Small intestine (tissue), 7 donors: Measurements from ENCODE around the gene GABRE. TPM values are rescaled to one million over a fixed set of nuclear protein-coding genes. Genes with fewer than 3 reads are reported as not detected.

Experiments used
- DNase-seq, 2 donors: peaks; one replicate each; pipeline versions ENCODE4 v3.0.0 to v3.0.0-alpha.2; 2013
- FAIRE-seq: peaks from 2 replicates; lab custom pipeline; 2012; peaks lifted over from hg19 to GRCh38; lab: Jason Lieb, UNC
- H3K27ac ChIP-seq, 3 donors: one replicate each; pipeline ENCODE4 v1.5.1; 2013; ENCODE audit warnings: low read length in 2 of 3, mild to moderate bottlenecking in 2 of 3, control low read depth in 1 of 3, inconsistent platforms in 1 of 3, low read depth in 1 of 3, moderate library complexity in 1 of 3
- H3K27me3 ChIP-seq, 3 donors: one replicate each; pipeline ENCODE4 v1.6.1; 2013; ENCODE audit warnings: low read length in 3 of 3, inconsistent platforms in 1 of 3; ENCODE audit not compliant: control insufficient read depth in 3 of 3, insufficient read depth in 3 of 3
- H3K36me3 ChIP-seq, 3 donors: one replicate each; pipeline ENCODE4 v1.6.1; 2013; ENCODE audit warnings: low read length in 3 of 3, inconsistent platforms in 1 of 3, low read depth in 1 of 3, mild to moderate bottlenecking in 1 of 3, moderate library complexity in 1 of 3; ENCODE audit not compliant: control insufficient read depth in 3 of 3, insufficient read depth in 2 of 3
- H3K4me1 ChIP-seq, 3 donors: one replicate each; pipeline ENCODE4 v1.6.1; 2013; ENCODE audit warnings: low read length in 2 of 3, inconsistent platforms in 1 of 3, low read depth in 1 of 3, mild to moderate bottlenecking in 1 of 3, moderate library complexity in 1 of 3; ENCODE audit not compliant: control insufficient read depth in 3 of 3, insufficient read depth in 2 of 3
- H3K4me3 ChIP-seq, 3 donors: one replicate each; pipeline ENCODE4 v1.5.1; 2013; ENCODE audit warnings: low read length in 3 of 3, control low read depth in 1 of 3, inconsistent platforms in 1 of 3, low read depth in 1 of 3, mild to moderate bottlenecking in 1 of 3, moderate library complexity in 1 of 3
- H3K9me3 ChIP-seq, 2 donors: one replicate each; pipeline ENCODE4 v1.6.1; 2013; ENCODE audit warnings: low read depth in 1 of 2, low read length in 1 of 2; ENCODE audit not compliant: control insufficient read depth in 2 of 2, insufficient read depth in 1 of 2
- WGBS, 3 donors: extraction: QIAGEN DNeasy Blood & Tissue Kit; methylation state at CpG; one replicate each; pipeline ENCODE4 v1.1.7; 2013; 5-methylcytosine and 5-hydroxymethylcytosine counted together
- polyA plus RNA-seq, 4 donors: library from polyadenylated mRNA; stranded (reverse) in 3 of 4; unstranded in 1 of 4; fragments of 200-250 nt in 3 of 4; fragments of 120-200 nt in 1 of 4; gene quantifications; one replicate each; pipeline versions ENCODE4 v1.2.1 to v1.2.3, GENCODE V29; 2013
- donor health status: healthy with polysubstance abuse.
- donor health status: control.
- donor health status: control.
- donor health status: Bipolar disorder and iron deficiency.
- donor health status: healthy.

The GABRE gene
- polyA plus RNA-seq, 4 donors: 4.8 to 47.6 (median 23.8) TPM

GRCh38 chrX:151970027-151970426 is 4.4 kb downstream of the GABRE start:
- Histone ChIP-seq H3K9me3 (peaks cover 0 to 3% of the 10 kb centered on the region in 2 donors), H3K36me3 (peaks cover 0 to 9% (median 0%) of the 10 kb centered on the region in 3 donors), H3K4me1 (no peaks in the 10 kb centered on the region), H3K27me3 (no peaks in the 10 kb centered on the region), H3K27ac (no peak overlapping the region), H3K4me3 (no peak overlapping the region)
- 62 to 85% (median 78%) methylated on average over 7 of the region's 7 CpGs for WGBS, 3 donors
- DNase-seq (no peak), FAIRE-seq (no peak)

GRCh38 chrX:151966236-151966635 is 8.2 kb downstream of the GABRE start:
- WGBS, 3 donors: 85 to 96% (median 92%) methylated on average over 6 of the region's 6 CpGs
- no peaks in the 10 kb centered on the region for H3K27me3 ChIP-seq
- no peak overlapping the region for H3K4me3 ChIP-seq
- H3K36me3 ChIP-seq: peaks cover 0 to 13% (median 0%) of the 10 kb centered on the region in 3 donors
- H3K9me3 ChIP-seq: peaks cover 0 to 3% of the 10 kb centered on the region in 2 donors
- FAIRE-seq (no peak), DNase-seq (no peak)
- no peaks in the 10 kb centered on the region for H3K4me1 ChIP-seq
- H3K27ac ChIP-seq: no peak overlapping the region

DNA sequence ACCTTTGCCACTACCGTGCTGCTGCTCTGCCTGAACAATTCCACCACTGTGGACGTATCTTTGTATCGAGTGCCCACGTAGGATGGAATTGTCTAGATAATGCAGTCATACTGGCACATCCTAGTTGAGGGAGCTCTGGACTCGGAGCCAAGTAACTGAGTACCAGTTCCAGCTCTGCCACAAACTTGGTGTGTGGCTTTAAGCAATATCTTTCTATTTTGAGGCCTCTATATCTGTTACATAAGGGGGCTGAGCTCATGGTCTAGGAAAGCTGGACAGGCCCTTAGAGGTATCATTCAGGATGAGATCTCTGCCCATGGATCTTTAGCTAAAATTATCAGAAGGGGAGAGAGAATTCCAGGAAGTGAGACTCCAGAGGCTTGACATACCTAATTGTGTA is 12.4 kb downstream of the GABRE start:
- peaks cover 0 to 15% (median 0%) of the 10 kb centered on the region in 3 donors for H3K36me3 ChIP-seq
- FAIRE-seq: no peak
- no peaks in the 10 kb centered on the region for H3K9me3 ChIP-seq
- WGBS, 3 donors: 72 to 90% (median 80%) methylated on average over 5 of the region's 5 CpGs
- DNase-seq: no peak
- no peaks in the 10 kb centered on the region for H3K4me1 ChIP-seq
- H3K4me3 ChIP-seq: no peak overlapping the region
- no peaks in the 10 kb centered on the region for H3K27me3 ChIP-seq
- H3K27ac ChIP-seq: no peak overlapping the region

GRCh38 chrX:151958101-151958500 is 16.4 kb downstream of the GABRE start:
- Histone ChIP-seq H3K4me3 (no peak overlapping the region), H3K9me3 (no peaks in the 10 kb centered on the region), H3K27me3 (no peaks in the 10 kb centered on the region), H3K27ac (no peak overlapping the region), H3K4me1 (no peaks in the 10 kb centered on the region), H3K36me3 (peaks cover 0 to 26% (median 0%) of the 10 kb centered on the region in 3 donors)
- WGBS, 3 donors: 80 to 100% (median 88%) methylated on average over 4 of the region's 4 CpGs
- FAIRE-seq: no peak
- DNase-seq: no peak

GRCh38 chrX:151954730-151955129 is 19.7 kb downstream of the GABRE start:
- Histone ChIP-seq H3K4me1 (no peaks in the 10 kb centered on the region), H3K9me3 (no peaks in the 10 kb centered on the region), H3K36me3 (peaks cover 0 to 19% (median 0%) of the 10 kb centered on the region in 3 donors), H3K27ac (no peak overlapping the region), H3K27me3 (no peaks in the 10 kb centered on the region), H3K4me3 (no peak overlapping the region)
- DNase-seq: no peak
- FAIRE-seq: no peak
- 90 to 97% (median 96%) methylated on average over 13 to 15 of the region's 15 CpGs for WGBS, 3 donors

DNA sequence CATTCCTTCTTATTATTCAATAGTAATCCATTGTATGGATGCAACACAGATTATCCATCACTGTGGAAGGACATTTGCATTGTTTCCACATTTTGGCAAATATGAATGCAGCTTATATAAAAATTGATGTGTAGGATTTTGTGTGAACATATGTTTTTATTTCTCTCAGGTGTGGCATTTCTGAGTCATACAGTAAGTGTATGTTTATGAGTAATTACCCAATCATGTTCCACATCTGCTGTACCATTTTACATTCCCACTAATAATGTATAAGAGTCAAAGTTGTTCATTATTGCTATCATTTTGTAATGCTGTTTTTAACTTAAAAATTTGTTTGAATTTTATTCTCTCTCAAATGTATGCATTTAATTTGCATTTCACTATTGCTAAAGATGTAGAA is 36.3 kb downstream of the GABRE start:
- Histone ChIP-seq H3K9me3 (no peaks in the 10 kb centered on the region), H3K4me1 (no peaks in the 10 kb centered on the region), H3K27me3 (no peaks in the 10 kb centered on the region), H3K4me3 (no peak overlapping the region), H3K27ac (no peak overlapping the region), H3K36me3 (no peaks in the 10 kb centered on the region)
- DNase-seq: no peak
- no peak for FAIRE-seq

DNA sequence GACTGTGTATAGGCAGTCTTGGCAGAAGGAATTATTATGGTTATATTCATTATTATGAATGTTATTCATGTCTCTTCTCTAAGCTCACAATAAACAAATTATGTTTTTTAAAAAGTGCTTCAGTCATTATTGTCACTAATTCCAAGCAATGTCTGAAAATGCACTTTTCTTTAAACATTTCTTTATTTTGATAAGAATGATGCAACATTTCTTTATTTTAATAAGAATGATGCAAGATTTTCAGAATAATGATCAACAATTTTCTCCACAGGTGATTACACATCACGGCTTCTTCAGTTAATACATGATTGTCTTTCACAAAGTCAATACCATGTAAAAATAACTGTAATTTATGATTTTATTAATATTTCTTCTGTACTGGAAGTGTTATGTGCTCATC is 39.1 kb downstream of the GABRE start:
- Histone ChIP-seq H3K4me1 (no peaks in the 10 kb centered on the region), H3K27ac (no peak overlapping the region), H3K4me3 (no peak overlapping the region), H3K27me3 (no peaks in the 10 kb centered on the region), H3K36me3 (no peaks in the 10 kb centered on the region), H3K9me3 (no peaks in the 10 kb centered on the region)
- WGBS, 3 donors: 78 to 97% (median 95%) methylated on average over 1 of the region's 1 CpG
- FAIRE-seq (no peak), DNase-seq (no peak)

GRCh38 chrX:151929126-151929525 is 45.4 kb downstream of the GABRE start:
- Histone ChIP-seq H3K27me3 (no peaks in the 10 kb centered on the region), H3K4me3 (no peak overlapping the region), H3K9me3 (no peaks in the 10 kb centered on the region), H3K4me1 (no peaks in the 10 kb centered on the region), H3K36me3 (no peaks in the 10 kb centered on the region), H3K27ac (no peak overlapping the region)
- 43 to 70% (median 61%) methylated on average over 4 of the region's 4 CpGs for WGBS, 3 donors
- no peak for FAIRE-seq
- DNase-seq: no peak

DNA sequence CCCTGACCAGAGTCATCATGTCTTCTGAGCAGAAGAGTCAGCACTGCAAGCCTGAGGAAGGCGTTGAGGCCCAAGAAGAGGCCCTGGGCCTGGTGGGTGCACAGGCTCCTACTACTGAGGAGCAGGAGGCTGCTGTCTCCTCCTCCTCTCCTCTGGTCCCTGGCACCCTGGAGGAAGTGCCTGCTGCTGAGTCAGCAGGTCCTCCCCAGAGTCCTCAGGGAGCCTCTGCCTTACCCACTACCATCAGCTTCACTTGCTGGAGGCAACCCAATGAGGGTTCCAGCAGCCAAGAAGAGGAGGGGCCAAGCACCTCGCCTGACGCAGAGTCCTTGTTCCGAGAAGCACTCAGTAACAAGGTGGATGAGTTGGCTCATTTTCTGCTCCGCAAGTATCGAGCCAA is 50.8 kb downstream of the GABRE start:
- Histone ChIP-seq H3K27me3 (no peaks in the 10 kb centered on the region), H3K9me3 (no peaks in the 10 kb centered on the region), H3K36me3 (no peaks in the 10 kb centered on the region), H3K4me3 (no peak overlapping the region), H3K27ac (no peak overlapping the region), H3K4me1 (no peaks in the 10 kb centered on the region)
- FAIRE-seq (no peak), DNase-seq (no peak)
- 86 to 93% (median 89%) methylated on average over 6 of the region's 6 CpGs for WGBS, 3 donors
